OCI-LY3 (cell line): ENCODE measurements around the gene SHH.

Source experiments
- H2AFZ ChIP-seq: fragments of 200-600, 300-600 bp; shearing (Covaris generic); 2 replicates; pipeline ENCODE4 v1.6.0; 2014; ENCODE audit warnings: antibody characterized with exemption, low read depth, low read length
- H3K27ac ChIP-seq: fragments of 200-600, 300-600 bp; sonication (generic); 2 replicates; pipeline ENCODE4 v1.5.1; 2014; ENCODE audit warnings: mild to moderate bottlenecking, low read length, moderate library complexity, mixed read lengths
- H3K27me3 ChIP-seq: fragments of 200-600, 300-600 bp; sonication (generic); 2 replicates; pipeline ENCODE4 v1.6.1; 2014; ENCODE audit warnings: low read depth, low read length, mixed read lengths
- H3K36me3 ChIP-seq: fragments of 200-600, 300-600 bp; sonication (generic); replicated peaks from 2 replicates; pipeline ENCODE3; 2014; ENCODE audit warnings: low read depth, low read length, mixed read lengths
- H3K4me1 ChIP-seq: fragments of 300-600, 200-600 bp; sonication (generic); 2 replicates; pipeline ENCODE4 v1.6.1; 2014; ENCODE audit warnings: low read length, mixed read lengths
- H3K4me2 ChIP-seq: fragments of 200-600, 300-600 bp; sonication (generic); 2 replicates; pipeline ENCODE4 v1.6.1; 2014; ENCODE audit warnings: low read length, mixed read lengths
- H3K4me3 ChIP-seq: fragments of 300-600, 200-600 bp; sonication (generic); 2 replicates; pipeline ENCODE4 v1.5.1; 2014; ENCODE audit warnings: antibody characterized with exemption, mild to moderate bottlenecking, low read length, moderate library complexity
- H3K79me2 ChIP-seq: fragments of 300-600, 200-600 bp; shearing (Covaris generic); 2 replicates; pipeline ENCODE4 v1.6.1; 2014; ENCODE audit warnings: mild to moderate bottlenecking, low read length, mixed read lengths
- H3K9ac ChIP-seq: fragments of 300-600, 200-600 bp; shearing (Covaris generic); 2 replicates; pipeline ENCODE4 v1.6.0; 2014; ENCODE audit warnings: mild to moderate bottlenecking, low read length, moderate library complexity
- H3K9me3 ChIP-seq: fragments of 200-600, 300-600 bp; shearing (Covaris generic); 2 replicates; pipeline ENCODE4 v1.6.1; 2014; ENCODE audit warnings: low read length, mixed read lengths; ENCODE audit not compliant: insufficient read depth
- H4K20me1 ChIP-seq: fragments of 200-600, 300-600 bp; sonication (generic); 2 replicates; pipeline ENCODE4 v1.6.1; 2016; ENCODE audit warnings: low read length, mixed read lengths; ENCODE audit not compliant: insufficient read depth
- CTCF ChIP-seq: fragments of 200-600, 300-600 bp; sonication (generic); IDR thresholded peaks from 2 replicates; pipeline ENCODE4 v1.5.1; 2014; ENCODE audit warnings: antibody characterized with exemption, low read length, low read depth
- EZH2phosphoT487 ChIP-seq: fragments of 200-600 bp; shearing (Covaris generic); IDR thresholded peaks from 2 replicates; pipeline ENCODE4 v1.6.1; 2018; ENCODE audit warnings: antibody characterized with exemption, mixed run types, low read depth

SHH gene

GRCh38 chr7:155837126-155837479 is 24.8 kb upstream of the SHH start:
- Histone ChIP-seq H3K4me1 (no peaks in the 10 kb centered on the region), H3K4me3 (no peak overlapping the region), H3K27ac (no peak overlapping the region), H3K9ac (no peak overlapping the region), H2AFZ (no peak overlapping the region), H3K79me2 (no peaks in the 10 kb centered on the region), H3K27me3 (peaks cover 19% of the 10 kb centered on the region), H3K9me3 (no peaks in the 10 kb centered on the region), H3K4me2 (no peak overlapping the region), H4K20me1 (no peaks in the 10 kb centered on the region), H3K36me3 (no peaks in the 10 kb centered on the region)
- no peak for TF ChIP-seq EZH2phosphoT487
- TF ChIP-seq CTCF, result no peak

- Histone ChIP-seq H3K9ac (no peak overlapping the region), H3K4me3 (no peak overlapping the region), H3K4me1 (no peaks in the 10 kb centered on the region), H3K27me3 (peaks cover 19% of the 10 kb centered on the region), H3K27ac (no peak overlapping the region), H3K36me3 (no peaks in the 10 kb centered on the region), H3K79me2 (no peaks in the 10 kb centered on the region), H3K4me2 (no peak overlapping the region), H2AFZ (no peak overlapping the region), H3K9me3 (no peaks in the 10 kb centered on the region), H4K20me1 (no peaks in the 10 kb centered on the region)
- TF ChIP-seq EZH2phosphoT487, result no peak
- no peak for TF ChIP-seq CTCF
Measured at GRCh38 chr7:155836216-155837125, 24.2 kb upstream of the SHH start.

- TF ChIP-seq EZH2phosphoT487 (no peak), CTCF (no peak)
- H3K4me3 ChIP-seq, result no peak overlapping the region
- H3K4me2 ChIP-seq, result no peak overlapping the region
- H3K79me2 ChIP-seq, result no peaks in the 10 kb centered on the region
- H3K36me3 ChIP-seq, result no peaks in the 10 kb centered on the region
- peaks cover 18% of the 10 kb centered on the region for H3K27me3 ChIP-seq
- H2AFZ ChIP-seq, result no peak overlapping the region
- H3K9ac ChIP-seq, result no peak overlapping the region
- no peaks in the 10 kb centered on the region for H3K4me1 ChIP-seq
- no peaks in the 10 kb centered on the region for H3K9me3 ChIP-seq
- no peaks in the 10 kb centered on the region for H4K20me1 ChIP-seq
- no peak overlapping the region for H3K27ac ChIP-seq
Measured at GRCh38 chr7:155835446-155836215, 23.4 kb upstream of the SHH start.

- H3K4me1 ChIP-seq, result no peaks in the 10 kb centered on the region
- TF ChIP-seq EZH2phosphoT487 (no peak), CTCF (no peak)
- H3K4me2 ChIP-seq, result no peak overlapping the region
- no peaks in the 10 kb centered on the region for H3K9me3 ChIP-seq
- H3K27ac ChIP-seq, result no peak overlapping the region
- H3K79me2 ChIP-seq, result no peaks in the 10 kb centered on the region
- no peak overlapping the region for H3K4me3 ChIP-seq
- peaks cover 9% of the 10 kb centered on the region for H3K27me3 ChIP-seq
- H3K9ac ChIP-seq, result no peak overlapping the region
- H2AFZ ChIP-seq, result no peak overlapping the region
- no peaks in the 10 kb centered on the region for H3K36me3 ChIP-seq
- H4K20me1 ChIP-seq, result no peaks in the 10 kb centered on the region
Measured at GRCh38 chr7:155834486-155835048, 22.3 kb upstream of the SHH start.
